BE2C (cell line): ENCODE data around the gene PCIF1.

Experiments used
- DNase-seq: peaks from one replicate; pipeline ENCODE4 v3.0.0-alpha.2; 2020
- H3K27me3 ChIP-seq: fragments of 250-450 bp; sonication (Bioruptor Pico); 2 replicates; pipeline ENCODE4 v1.5.1; 2020; ENCODE audit warnings: mild to moderate bottlenecking
- H3K36me3 ChIP-seq: fragments of 250-450 bp; sonication (Bioruptor Pico); 2 replicates; pipeline ENCODE4 v1.5.1; 2020; ENCODE audit warnings: mild to moderate bottlenecking
- H3K4me1 ChIP-seq: fragments of 250-450 bp; sonication (Bioruptor Pico); 2 replicates; pipeline ENCODE4 v1.5.1; 2020
- H3K4me3 ChIP-seq: 2 replicates; pipeline ENCODE4 v1.5.1; 2011; ENCODE audit warnings: low read depth, low read length
- H3K9me3 ChIP-seq: fragments of 250-450 bp; sonication (Bioruptor Pico); 2 replicates; pipeline ENCODE4 v1.5.1; 2020
- TF ChIP-seq, protein P1 (sequence below): IDR thresholded peaks from 2 replicates; pipeline ENCODE4 v1.5.1; 2012; ENCODE audit warnings: mild to moderate bottlenecking, low read depth, low read length

Gene PCIF1

GRCh38 chr20:45890985-45891983 lies 43.2 kb upstream of the PCIF1 start, which contains the start of the genes CTSA and NEURL2:
Gene CTSA (plus strand): TSS chr20:45891335. CDS start chr20:45891569, 234 bp downstream.
Gene NEURL2 (minus strand): TSS chr20:45891208. CDS start chr20:45890991, 217 bp downstream.
- no peaks in the 10 kb centered on the region for H3K27me3 ChIP-seq
- H3K4me3 ChIP-seq = peak within 1 kb of the TSS; percentile 83
- DNase-seq = peak; percentile 94
- H3K9me3 ChIP-seq = no peaks in the 10 kb centered on the region
- no peaks in the 10 kb centered on the region for H3K4me1 ChIP-seq
- peaks cover 20% of the 10 kb centered on the region for H3K36me3 ChIP-seq
- TF ChIP-seq, protein P1, sequence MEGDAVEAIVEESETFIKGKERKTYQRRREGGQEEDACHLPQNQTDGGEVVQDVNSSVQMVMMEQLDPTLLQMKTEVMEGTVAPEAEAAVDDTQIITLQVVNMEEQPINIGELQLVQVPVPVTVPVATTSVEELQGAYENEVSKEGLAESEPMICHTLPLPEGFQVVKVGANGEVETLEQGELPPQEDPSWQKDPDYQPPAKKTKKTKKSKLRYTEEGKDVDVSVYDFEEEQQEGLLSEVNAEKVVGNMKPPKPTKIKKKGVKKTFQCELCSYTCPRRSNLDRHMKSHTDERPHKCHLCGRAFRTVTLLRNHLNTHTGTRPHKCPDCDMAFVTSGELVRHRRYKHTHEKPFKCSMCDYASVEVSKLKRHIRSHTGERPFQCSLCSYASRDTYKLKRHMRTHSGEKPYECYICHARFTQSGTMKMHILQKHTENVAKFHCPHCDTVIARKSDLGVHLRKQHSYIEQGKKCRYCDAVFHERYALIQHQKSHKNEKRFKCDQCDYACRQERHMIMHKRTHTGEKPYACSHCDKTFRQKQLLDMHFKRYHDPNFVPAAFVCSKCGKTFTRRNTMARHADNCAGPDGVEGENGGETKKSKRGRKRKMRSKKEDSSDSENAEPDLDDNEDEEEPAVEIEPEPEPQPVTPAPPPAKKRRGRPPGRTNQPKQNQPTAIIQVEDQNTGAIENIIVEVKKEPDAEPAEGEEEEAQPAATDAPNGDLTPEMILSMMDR = no peak

GRCh38 chr20:45892049-45892825 lies 42.2 kb upstream of the PCIF1 start:
- H3K36me3 ChIP-seq = peaks cover 30% of the 10 kb centered on the region
- peak overlapping the region; percentile 83 for H3K4me3 ChIP-seq
- no peaks in the 10 kb centered on the region for H3K4me1 ChIP-seq
- DNase-seq = no peak
- H3K27me3 ChIP-seq = no peaks in the 10 kb centered on the region
- H3K9me3 ChIP-seq = no peaks in the 10 kb centered on the region
- TF ChIP-seq, protein P1 = no peak; the same call in 1 of the 2 replicates

DNA sequence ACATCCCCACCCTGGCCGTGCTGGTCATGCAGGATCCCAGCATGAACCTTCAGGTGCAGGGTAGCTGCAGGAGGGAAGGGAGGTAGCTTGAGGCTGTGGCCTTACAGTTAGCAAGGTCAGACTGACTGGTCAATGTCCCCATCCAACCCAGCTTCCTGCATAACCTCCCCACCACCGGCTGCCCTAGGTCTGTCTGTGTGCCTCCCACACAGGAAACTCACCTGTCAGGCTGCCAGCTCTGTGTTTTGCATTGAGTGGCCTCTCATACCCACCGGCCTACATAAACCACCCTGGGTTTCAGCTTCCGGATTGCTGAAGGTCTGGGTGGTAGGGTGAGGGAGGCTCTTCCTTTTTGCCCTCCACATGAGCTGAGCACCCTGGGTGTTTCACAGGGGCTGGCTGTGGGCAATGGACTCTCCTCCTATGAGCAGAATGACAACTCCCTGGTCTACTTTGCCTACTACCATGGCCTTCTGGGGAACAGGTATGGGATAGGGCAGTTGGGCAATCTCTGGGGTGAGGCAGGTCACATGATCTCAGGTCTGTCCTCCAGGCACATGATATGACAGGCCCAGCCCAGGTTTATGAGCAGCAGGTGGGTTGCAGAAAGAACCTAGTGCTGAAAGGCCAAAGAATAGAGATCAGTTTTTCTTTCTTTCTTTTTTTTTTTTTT lies 41.5 kb upstream of the PCIF1 start:
- Histone ChIP-seq H3K27me3 (no peaks in the 10 kb centered on the region), H3K4me1 (no peaks in the 10 kb centered on the region), H3K36me3 (peaks cover 30% of the 10 kb centered on the region), H3K9me3 (no peaks in the 10 kb centered on the region), H3K4me3 (no peak overlapping the region)
- DNase-seq = no peak
- TF ChIP-seq, protein P1 = no peak

- no peaks in the 10 kb centered on the region for H3K9me3 ChIP-seq
- TF ChIP-seq, protein P1 = no peak
- peaks cover 28% of the 10 kb centered on the region for H3K36me3 ChIP-seq
- DNase-seq = no peak
- no peaks in the 10 kb centered on the region for H3K27me3 ChIP-seq
- no peak overlapping the region for H3K4me3 ChIP-seq
- H3K4me1 ChIP-seq = no peaks in the 10 kb centered on the region
Observed at GRCh38 chr20:45893831-45894230, 40.7 kb upstream of the PCIF1 start.

- peaks cover 26% of the 10 kb centered on the region for H3K36me3 ChIP-seq
- no peaks in the 10 kb centered on the region for H3K9me3 ChIP-seq
- TF ChIP-seq, protein P1 = no peak
- no peak for DNase-seq
- no peaks in the 10 kb centered on the region for H3K27me3 ChIP-seq
- H3K4me3 ChIP-seq = no peak overlapping the region
- H3K4me1 ChIP-seq = no peaks in the 10 kb centered on the region
Observed at GRCh38 chr20:45894797-45895196, 39.7 kb upstream of the PCIF1 start.
